ENCODE data around the gene ADARB2. TPM values are rescaled to one million over a fixed set of nuclear protein-coding genes. Genes with fewer than 3 reads are reported as not detected.

Gene ADARB2
- total and polyA plus RNA-seq, 4 donors, result 0.22 to 1.3 (median 0.55) TPM

GRCh38 chr10:1632596-1632995 lies 104.7 kb downstream of the ADARB2 start:
- Histone ChIP-seq H3K4me1 (ENCODE audit: control insufficient read depth in 5 of 5, insufficient read depth in 5 of 5, low read length in 5 of 5) (no peaks in the 10 kb centered on the region), H3K27me3 (ENCODE audit: control insufficient read depth in 3 of 3, insufficient read depth in 3 of 3, low read length in 2 of 3) (peaks cover 0 to 15% (median 5%) of the 10 kb centered on the region in 3 donors), H3K4me3 (no peak overlapping the region), H3K36me3 (ENCODE audit: control insufficient read depth in 4 of 4, insufficient read depth in 4 of 4, low read length in 4 of 4) (no peaks in the 10 kb centered on the region), H3K27ac (ENCODE audit: low read depth in 1 of 2, low read length in 1 of 2) (no peak overlapping the region), H3K9ac (ENCODE audit: insufficient read depth in 1 of 2, low read length in 2 of 2) (no peak overlapping the region), H3K9me3 (ENCODE audit: control insufficient read depth in 4 of 4, insufficient read depth in 3 of 4, low read length in 3 of 4) (peaks cover 0 to 17% (median 0%) of the 10 kb centered on the region in 4 donors)
- no peak for DNase-seq
- ATAC-seq (ENCODE audit: insufficient read depth, low FRiP score), result no peak
- WGBS, 2 donors, result 90 to 99% methylated on average over 3 of the region's 3 CpGs
- no peak for TF ChIP-seq CTCF (IDR thresholded peaks at IDR 0.05; ENCODE audit: control extremely low read depth, extremely low read depth)

- Histone ChIP-seq H3K4me1 (ENCODE audit: control insufficient read depth in 5 of 5, insufficient read depth in 5 of 5, low read length in 5 of 5) (no peaks in the 10 kb centered on the region), H3K36me3 (ENCODE audit: control insufficient read depth in 4 of 4, insufficient read depth in 4 of 4, low read length in 4 of 4) (no peaks in the 10 kb centered on the region), H3K27ac (ENCODE audit: low read depth in 1 of 2, low read length in 1 of 2) (no peak overlapping the region), H3K27me3 (ENCODE audit: control insufficient read depth in 3 of 3, insufficient read depth in 3 of 3, low read length in 2 of 3) (peaks cover 0 to 15% (median 5%) of the 10 kb centered on the region in 3 donors), H3K9ac (ENCODE audit: insufficient read depth in 1 of 2, low read length in 2 of 2) (no peak overlapping the region), H3K4me3 (no peak overlapping the region), H3K9me3 (ENCODE audit: control insufficient read depth in 4 of 4, insufficient read depth in 3 of 4, low read length in 3 of 4) (peaks cover 0 to 17% (median 0%) of the 10 kb centered on the region in 4 donors)
- WGBS, 2 donors, result 95 to 97% methylated on average over 3 of the region's 3 CpGs
- DNase-seq (no peak), ATAC-seq (ENCODE audit: insufficient read depth, low FRiP score) (no peak)
- TF ChIP-seq CTCF (IDR thresholded peaks at IDR 0.05; ENCODE audit: control extremely low read depth, extremely low read depth), result no peak
These were observed 105.2 kb downstream of the ADARB2 start for GRCh38 chr10:1632141-1632540.

- 58 to 64% methylated on average over 13 of the region's 13 CpGs for WGBS, 2 donors
- peak in 1 of 3 donors; percentile 17 for DNase-seq
These were observed 106.0 kb downstream of the ADARB2 start for GRCh38 chr10:1631282-1631681.

More at GRCh38 chr10:1631282-1631681, 106.0 kb downstream of the ADARB2 start:
- H3K9ac ChIP-seq (ENCODE audit: insufficient read depth in 1 of 2, low read length in 2 of 2), result no peak overlapping the region
- H3K27me3 ChIP-seq (ENCODE audit: control insufficient read depth in 3 of 3, insufficient read depth in 3 of 3, low read length in 2 of 3), result peaks cover 0 to 13% (median 3%) of the 10 kb centered on the region in 3 donors
- H3K9me3 ChIP-seq (ENCODE audit: control insufficient read depth in 4 of 4, insufficient read depth in 3 of 4, low read length in 3 of 4), result peaks cover 0 to 17% (median 0%) of the 10 kb centered on the region in 4 donors
- H3K27ac ChIP-seq (ENCODE audit: low read depth in 1 of 2, low read length in 1 of 2), result no peak overlapping the region
- no peak for TF ChIP-seq CTCF (IDR thresholded peaks at IDR 0.05; ENCODE audit: control extremely low read depth, extremely low read depth)
- H3K4me1 ChIP-seq (ENCODE audit: control insufficient read depth in 5 of 5, insufficient read depth in 5 of 5, low read length in 5 of 5), result no peaks in the 10 kb centered on the region
- H3K4me3 ChIP-seq, result no peak overlapping the region
- ATAC-seq (ENCODE audit: insufficient read depth, low FRiP score), result no peak
- H3K36me3 ChIP-seq (ENCODE audit: control insufficient read depth in 4 of 4, insufficient read depth in 4 of 4, low read length in 4 of 4), result no peaks in the 10 kb centered on the region
